ENCODE measurements around the gene USP8.
"Not testable (repeated sequence)": the region's sequence is repeated elsewhere in the genome, so short reads cannot be mapped to it uniquely, and the experiment has no call there.

- TF ChIP-seq CTCF, EZH2phosphoT487 (IDR thresholded peaks at IDR 0.05): not testable (repeated sequence)
These were observed 1.6 kb downstream of the USP8 start for GRCh38 chr15:50425678-50426246.

All from neural progenitor cell (in vitro differentiated cells).